Left lung (tissue), 10 donors: ENCODE measurements around the gene COL26A1. TPM values are rescaled to one million over a fixed set of nuclear protein-coding genes. Genes with fewer than 3 reads are reported as not detected.

Experiments used
- ATAC-seq: fragments of 200-7000 bp; cut with Tn5 transposase; one replicate; pipeline ENCODE4 v1.9.1; 2020; ENCODE audit warnings: moderate library complexity
- DNase-seq, 4 donors: peaks; one replicate each; pipeline ENCODE4 v3.0.0-alpha.2; 2013 to 2020
- H3K27ac ChIP-seq, 2 donors: fragments of 200-600 bp; sonication (generic) in 1 of 2; one replicate each; pipeline versions ENCODE4 v1.5.0 to v1.8.0; 2020 to 2021
- H3K27me3 ChIP-seq, 2 donors: fragments of 200-600 bp; sonication (generic) in 1 of 2; one replicate each; pipeline versions ENCODE4 v1.5.0 to v1.8.0; 2020 to 2021
- H3K36me3 ChIP-seq, 2 donors: fragments of 200-600 bp; sonication (generic) in 1 of 2; one replicate each; pipeline versions ENCODE4 v1.5.0 to v1.8.0; 2020 to 2021
- H3K4me1 ChIP-seq, 2 donors: fragments of 200-600 bp; one replicate each; pipeline ENCODE4 v1.8.0; 2021
- H3K4me3 ChIP-seq, 2 donors: fragments of 200-600 bp; sonication (generic) in 1 of 2; one replicate each; pipeline versions ENCODE4 v1.5.0 to v1.8.0; 2020 to 2021; ENCODE audit warnings: mild to moderate bottlenecking in 1 of 2
- H3K9me3 ChIP-seq, 2 donors: fragments of 200-600 bp; sonication (generic) in 1 of 2; one replicate each; pipeline versions ENCODE4 v1.5.0 to v1.8.0; 2020 to 2021
- CTCF ChIP-seq, 2 donors: fragments of 200-600 bp; sonication (generic) in 1 of 2; IDR thresholded peaks; one replicate each; pipeline versions ENCODE4 v1.5.0 to v1.8.0; 2021; ENCODE audit warnings: antibody characterized with exemption in 2 of 2
- intact Hi-C, 2 donors: fragments of 100-400 bp; cut with DNase I; formaldehyde crosslinking; loops; one replicate each; pipeline versions ENCODE4 v1.11.2 to v1.14.2; 2022
- polyA plus RNA-seq, 6 donors: library from polyadenylated mRNA; unstranded; fragments of 120-200 nt; gene quantifications; one replicate each; pipeline ENCODE4 v1.2.1, GENCODE V29; 2013; ENCODE audit not compliant: insufficient read length in 6 of 6
- total RNA-seq, 2 donors: library from RNA; stranded (reverse); fragmentation: NEBNext Ultra II Directional; extraction: Animal tissue kit (Norgen Biotek cat#: 25700); gene quantifications; one replicate each; pipeline ENCODE4 v1.2.1, GENCODE V29; 2021
- donor health status: DM: no; HTN: yes; CAD: no.
- donor health status: DM: no; HTN: no; CAD: no.

COL26A1 gene
- total and polyA plus RNA-seq, 8 donors = 0.76 to 7.7 (median 7.1) TPM; not detected in 1

DNA sequence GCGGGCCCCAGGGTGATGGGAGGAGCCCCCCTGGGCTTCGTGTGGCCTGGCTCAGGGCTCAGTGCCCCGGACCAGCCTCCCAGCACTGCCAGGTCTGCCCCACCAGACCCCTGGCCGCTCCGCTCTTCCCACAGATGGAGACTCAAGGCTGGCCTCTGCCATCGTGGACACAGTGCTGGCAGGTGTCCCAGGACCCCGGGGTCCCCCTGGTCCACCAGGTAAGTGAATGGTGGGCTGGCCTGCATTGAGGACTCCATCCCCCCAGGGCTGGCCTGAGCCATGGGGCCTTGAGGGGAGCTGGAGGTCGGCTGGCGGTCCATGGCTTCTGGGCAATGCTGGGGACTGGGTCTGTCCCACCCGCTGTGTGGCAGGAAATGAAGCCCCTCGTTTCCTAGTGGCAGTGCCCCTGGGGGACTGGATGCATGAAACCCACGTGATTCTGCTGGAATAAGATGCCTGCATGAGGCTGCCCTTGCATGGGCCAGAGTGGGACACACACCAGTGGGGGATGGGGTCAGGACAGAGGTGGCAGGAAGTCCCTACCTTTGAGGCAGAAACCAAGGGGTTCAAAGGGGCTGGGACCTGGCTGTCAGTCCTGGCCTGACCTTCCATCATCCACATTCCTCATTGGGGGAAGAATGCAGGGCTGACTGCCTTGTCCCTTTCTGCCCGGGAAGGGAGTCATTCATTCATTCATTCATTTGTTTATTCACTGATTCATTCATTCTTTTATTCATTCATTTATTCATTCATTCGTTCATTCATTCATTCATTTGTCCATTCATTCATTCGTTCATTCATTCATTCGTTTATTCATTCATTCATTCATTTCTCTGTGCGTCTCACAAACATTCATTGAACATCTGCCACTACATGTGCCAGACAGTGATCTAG is 184.6 kb downstream of the COL26A1 start:
- H3K36me3 ChIP-seq = no peaks in the 10 kb centered on the region
- no peak overlapping the region for H3K4me3 ChIP-seq
- no peak for ATAC-seq
- no peaks in the 10 kb centered on the region for H3K9me3 ChIP-seq
- intact Hi-C loops = no loop called here
- peak in 2 of 4 donors; percentile 11 to 14 for DNase-seq
- H3K27ac ChIP-seq = no peak overlapping the region
- no peaks in the 10 kb centered on the region for H3K4me1 ChIP-seq
- H3K27me3 ChIP-seq = peaks cover 0 to 11% of the 10 kb centered on the region in 2 donors
- no peak for TF ChIP-seq CTCF (IDR thresholded peaks at IDR 0.05)

DNA sequence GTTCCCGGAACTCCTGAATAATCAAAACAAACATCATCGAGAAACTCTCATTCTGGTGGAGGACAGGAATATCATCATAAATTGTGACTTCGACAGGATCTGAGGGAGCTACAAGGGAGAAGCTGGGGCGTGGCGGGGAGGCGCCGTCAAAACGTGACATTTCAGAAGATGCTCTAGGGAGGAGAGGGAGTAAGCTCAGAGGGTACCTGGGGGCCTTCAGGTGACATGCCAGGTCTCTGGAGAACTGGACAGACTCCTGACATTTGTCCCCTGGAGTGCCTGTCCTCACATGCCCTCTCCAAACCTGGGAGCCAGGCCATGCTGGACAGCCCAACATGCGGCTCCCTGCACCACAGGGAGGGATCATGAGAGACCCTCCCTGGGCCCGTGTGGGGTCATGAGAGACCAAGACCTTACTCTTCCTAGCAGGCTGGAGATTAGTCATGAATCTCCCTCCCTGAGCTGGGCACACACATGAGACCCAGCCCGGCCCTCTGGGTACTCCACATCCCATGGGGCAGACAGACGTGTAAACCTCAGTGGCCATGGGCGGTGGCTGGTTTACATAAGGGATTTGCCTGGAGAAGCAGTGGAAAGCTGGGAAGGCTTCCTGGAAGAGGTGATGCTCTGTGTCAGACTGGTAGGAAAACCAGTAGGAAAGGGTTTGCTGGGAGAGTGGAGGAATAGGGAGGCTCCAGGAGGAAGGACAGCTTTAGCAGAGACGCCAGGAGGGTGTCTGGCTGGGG is 185.4 kb downstream of the COL26A1 start:
- H3K4me1 ChIP-seq = no peaks in the 10 kb centered on the region
- peaks cover 0 to 11% of the 10 kb centered on the region in 2 donors for H3K27me3 ChIP-seq
- DNase-seq (peak in 1 of 4 donors; percentile 55), ATAC-seq (no peak)
- no peak overlapping the region for H3K4me3 ChIP-seq
- no peak overlapping the region for H3K27ac ChIP-seq
- no peaks in the 10 kb centered on the region for H3K36me3 ChIP-seq
- H3K9me3 ChIP-seq = no peaks in the 10 kb centered on the region
- no peak for TF ChIP-seq CTCF (IDR thresholded peaks at IDR 0.05)
- intact Hi-C loops = no loop called here

DNA sequence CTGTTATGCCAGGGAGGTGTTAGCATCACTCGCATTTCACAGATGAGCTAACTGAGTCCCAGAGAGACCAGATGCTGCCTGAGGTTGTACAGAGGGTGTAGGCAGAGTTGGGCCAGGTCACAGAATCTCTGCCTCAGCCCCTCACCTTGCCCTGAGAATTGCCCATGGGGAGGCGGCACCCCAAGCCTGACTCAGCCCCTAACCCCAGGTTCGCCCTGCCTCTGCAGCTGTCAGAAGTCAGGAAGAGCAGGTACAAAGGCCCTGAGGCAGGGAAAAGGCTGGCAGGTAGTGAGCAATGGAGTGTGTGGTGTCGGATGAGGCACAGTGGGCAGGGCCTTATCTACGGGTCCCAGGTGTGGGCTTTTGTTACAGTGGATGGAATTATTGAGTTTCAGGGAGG is 187.1 kb downstream of the COL26A1 start:
- no peak overlapping the region for H3K4me3 ChIP-seq
- no peak overlapping the region for H3K27ac ChIP-seq
- no peaks in the 10 kb centered on the region for H3K36me3 ChIP-seq
- DNase-seq (peak in 1 of 4 donors; percentile 35), ATAC-seq (no peak)
- peaks cover 0 to 11% of the 10 kb centered on the region in 2 donors for H3K27me3 ChIP-seq
- no peaks in the 10 kb centered on the region for H3K4me1 ChIP-seq
- intact Hi-C loops = no loop called here
- TF ChIP-seq CTCF (IDR thresholded peaks at IDR 0.05) = no peak
- no peaks in the 10 kb centered on the region for H3K9me3 ChIP-seq

DNA sequence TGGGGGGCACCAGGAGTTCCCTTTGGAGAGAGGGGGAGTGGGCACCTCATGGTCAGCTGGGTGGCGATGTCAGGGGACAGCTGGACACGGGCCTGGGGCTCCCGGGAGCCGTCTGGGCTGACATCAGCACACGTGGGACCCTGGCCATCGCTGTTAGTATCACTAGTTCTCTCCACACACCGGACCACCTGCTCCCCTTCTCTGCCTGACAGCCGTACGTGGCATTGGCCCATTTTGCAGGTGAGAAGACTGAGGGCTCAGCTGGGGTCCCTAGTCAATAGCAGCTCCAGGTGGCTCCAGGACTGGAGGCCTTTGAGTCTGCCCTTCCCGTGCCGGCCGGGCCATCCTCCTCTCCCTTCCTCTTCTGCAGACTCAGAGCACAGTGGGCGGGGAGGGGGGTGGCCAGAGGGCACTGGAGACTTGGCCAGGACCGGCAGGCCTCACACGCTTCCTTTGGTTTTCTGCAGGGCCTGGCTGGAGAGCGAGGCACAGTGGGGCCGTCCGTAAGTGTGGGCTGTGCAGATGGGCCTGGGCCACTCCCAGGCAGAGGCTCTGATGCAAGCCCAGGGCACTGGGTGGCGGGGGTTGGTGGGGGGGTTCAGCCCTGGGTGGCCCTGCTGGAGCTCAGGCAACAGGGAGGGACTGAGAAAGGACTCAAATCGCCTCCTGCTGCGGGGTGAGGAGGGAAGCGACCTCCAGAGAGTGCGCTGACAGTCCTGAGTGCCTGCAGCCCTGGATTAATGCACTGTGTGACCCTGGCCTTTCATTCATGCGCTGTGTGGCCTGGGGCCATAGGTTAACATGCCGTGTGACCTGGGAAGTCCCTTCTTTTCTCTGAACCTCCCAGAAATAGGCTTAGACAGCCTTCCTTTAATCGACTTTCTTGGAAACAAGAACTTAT is 188.2 kb downstream of the COL26A1 start:
- H3K4me3 ChIP-seq = no peak overlapping the region
- H3K9me3 ChIP-seq = no peaks in the 10 kb centered on the region
- no peaks in the 10 kb centered on the region for H3K4me1 ChIP-seq
- H3K36me3 ChIP-seq = no peaks in the 10 kb centered on the region
- H3K27me3 ChIP-seq = peaks cover 0 to 11% of the 10 kb centered on the region in 2 donors
- ATAC-seq (peak; percentile 47), DNase-seq (peak in 2 of 4 donors; percentile 35 to 65)
- intact Hi-C loops = no loop called here
- TF ChIP-seq CTCF (IDR thresholded peaks at IDR 0.05) = no peak
- H3K27ac ChIP-seq = no peak overlapping the region
